Measurements from ENCODE around the gene PROSER3.

- TF ChIP-seq CTCF (IDR thresholded peaks at IDR 0.05; ENCODE audit: poor library complexity) (no peak), EZH2 (IDR thresholded peaks at IDR 0.05; ENCODE audit: borderline replicate concordance) (no peak)
These were observed 35.6 kb downstream of the PROSER3 start for GRCh38 chr19:35793381-35794165.
